Fibroblast of skin of left biceps (primary cell): ENCODE results near the gene MALRD1.
A peak's percentile ranks its signal among the peaks of the same experiment; 100 is the strongest.

Experiments used
- DNase-seq, 2 experiments: peaks; one replicate each; pipeline ENCODE4 v3.0.0-alpha.2; 2013; ENCODE audit warnings: low read depth in 2 of 2

MALRD1 gene

GRCh38 chr10:19367176-19367575, 318.6 kb downstream of the MALRD1 start:
- no peak for DNase-seq

- no peak for DNase-seq
These were observed 325.4 kb downstream of the MALRD1 start for GRCh38 chr10:19373988-19374387.

GRCh38 chr10:19385846-19386450, 337.3 kb downstream of the MALRD1 start:
- DNase-seq, result no peak

- DNase-seq, result no peak
These were observed 360.3 kb downstream of the MALRD1 start for GRCh38 chr10:19408924-19409323.

GRCh38 chr10:19411119-19411518, 362.5 kb downstream of the MALRD1 start:
- DNase-seq, result no peak

- peak in 1 of 2 experiments; percentile 1 for DNase-seq
These were observed 363.9 kb downstream of the MALRD1 start for GRCh38 chr10:19412531-19412930.

- DNase-seq, result no peak
These were observed 367.6 kb downstream of the MALRD1 start for GRCh38 chr10:19416164-19416563.

- DNase-seq, result no peak
These were observed 369.1 kb downstream of the MALRD1 start for GRCh38 chr10:19417740-19418139.

GRCh38 chr10:19421674-19422073, 373.1 kb downstream of the MALRD1 start:
- no peak for DNase-seq

GRCh38 chr10:19426034-19426433, 377.4 kb downstream of the MALRD1 start:
- no peak for DNase-seq

- DNase-seq, result no peak
These were observed 383.2 kb downstream of the MALRD1 start for GRCh38 chr10:19431622-19432351.

GRCh38 chr10:19449860-19450259, 401.3 kb downstream of the MALRD1 start:
- no peak for DNase-seq

GRCh38 chr10:19451356-19451755, 402.8 kb downstream of the MALRD1 start:
- no peak for DNase-seq

GRCh38 chr10:19451937-19452336, 403.3 kb downstream of the MALRD1 start:
- no peak for DNase-seq

GRCh38 chr10:19453967-19454366, 405.4 kb downstream of the MALRD1 start:
- DNase-seq, result no peak

GRCh38 chr10:19461588-19461987, 413.0 kb downstream of the MALRD1 start:
- no peak for DNase-seq

- no peak for DNase-seq
These were observed 418.1 kb downstream of the MALRD1 start for GRCh38 chr10:19466709-19467108.

- no peak for DNase-seq
These were observed 419.8 kb downstream of the MALRD1 start for GRCh38 chr10:19468413-19468812.

GRCh38 chr10:19469521-19469920, 420.9 kb downstream of the MALRD1 start:
- DNase-seq, result no peak

- DNase-seq, result no peak
These were observed 431.3 kb downstream of the MALRD1 start for GRCh38 chr10:19479854-19480253.

GRCh38 chr10:19480353-19480752, 431.8 kb downstream of the MALRD1 start:
- DNase-seq, result no peak

GRCh38 chr10:19483421-19483820, 434.8 kb downstream of the MALRD1 start:
- no peak for DNase-seq

GRCh38 chr10:19488592-19489280, 440.1 kb downstream of the MALRD1 start:
- DNase-seq, result no peak
